ENCODE measurements around the gene RASSF5. TPM values are rescaled to one million over a fixed set of nuclear protein-coding genes. Genes with fewer than 3 reads are reported as not detected.
A peak's percentile ranks its signal among the peaks of the same experiment; 100 is the strongest.
"Not testable (repeated sequence)": the region's sequence is repeated elsewhere in the genome, so short reads cannot be mapped to it uniquely, and the experiment has no call there.

Gene RASSF5
- total RNA-seq, 1 donor from 2014 or later: 0.26 TPM

DNA sequence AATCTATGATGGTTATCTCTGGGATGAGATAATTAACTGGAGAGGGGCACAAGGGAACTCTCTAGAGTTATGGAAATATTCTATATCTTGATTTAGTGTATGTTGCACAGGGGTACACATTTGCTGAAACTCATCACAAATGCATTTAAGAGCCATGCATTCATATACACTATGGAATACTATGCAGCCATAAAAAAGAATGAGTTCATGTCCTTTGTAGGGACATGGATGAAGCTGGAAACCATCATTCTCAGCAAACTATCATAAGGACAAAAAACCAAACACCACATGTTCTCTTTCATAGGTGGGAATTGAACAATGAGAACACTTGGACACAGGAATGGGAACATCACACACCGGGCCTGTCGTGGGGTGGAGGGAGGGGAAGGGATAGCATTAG lies 119.1 kb downstream of the RASSF5 start:
- DNase-seq (ENCODE audit: low read depth, low spot score): not testable (repeated sequence)

DNA sequence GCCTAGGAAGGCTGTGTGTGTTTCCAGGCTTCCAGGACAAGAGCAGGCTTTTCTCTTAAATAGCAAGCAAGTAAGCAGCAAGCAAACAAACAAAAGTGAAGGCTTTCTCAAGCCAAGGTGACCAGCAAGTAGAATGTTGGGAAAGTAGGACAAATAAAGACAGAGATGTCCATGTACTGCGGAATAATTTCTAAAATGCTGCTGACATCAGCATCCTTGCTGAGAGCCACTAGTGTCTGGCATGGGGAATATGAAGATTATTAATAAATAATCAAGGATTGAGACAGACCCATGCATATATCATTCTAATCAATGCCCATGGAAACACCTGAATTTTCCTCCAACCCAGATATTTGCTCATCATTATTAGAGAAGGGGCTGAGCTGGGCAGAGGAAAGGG lies 121.6 kb downstream of the RASSF5 start:
- DNase-seq (ENCODE audit: low read depth, low spot score): no peak

DNA sequence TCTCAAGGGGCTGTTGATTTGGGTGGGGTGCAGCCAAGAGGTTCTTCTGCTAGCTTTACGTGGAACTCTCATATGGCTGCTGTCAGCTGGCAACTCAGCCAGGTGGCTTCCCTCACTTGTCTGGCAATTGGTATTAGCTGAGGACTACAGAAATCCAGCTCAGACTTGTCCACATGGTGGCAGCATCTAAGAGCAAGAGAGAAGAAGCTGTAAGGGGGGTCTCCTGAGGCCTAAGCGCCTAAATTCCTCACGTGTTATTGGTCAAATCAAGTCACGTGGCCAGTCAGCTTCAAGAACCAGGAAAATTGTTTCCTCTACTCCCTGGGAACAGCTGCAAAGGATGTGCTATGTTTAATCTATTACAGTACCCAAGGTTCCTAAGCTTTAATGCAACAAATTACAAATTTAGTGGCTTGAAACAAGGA lies 123.8 kb downstream of the RASSF5 start:
- peak; percentile 57 for DNase-seq (ENCODE audit: low read depth, low spot score)

DNA sequence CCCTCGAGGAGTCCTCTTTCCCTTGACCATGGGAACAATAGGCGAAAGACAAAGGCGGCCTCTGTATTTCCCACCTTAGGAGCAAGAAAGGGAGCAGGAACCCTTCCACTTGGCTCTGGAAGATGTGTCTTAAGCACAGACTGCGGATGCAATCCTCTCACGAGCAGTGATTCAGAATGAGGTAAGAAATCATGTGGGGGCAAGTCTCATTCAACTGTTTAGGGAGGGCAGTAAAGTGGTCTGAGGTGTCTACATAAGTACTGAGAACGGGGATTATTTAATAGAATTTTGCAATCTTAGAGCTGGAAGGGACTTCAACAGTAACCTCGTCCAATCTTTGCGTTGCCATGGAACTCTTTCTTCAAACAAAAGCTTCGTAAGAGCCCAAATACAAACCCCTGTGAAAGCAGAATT lies 126.4 kb downstream of the RASSF5 start:
- DNase-seq (ENCODE audit: low read depth, low spot score): no peak

DNA sequence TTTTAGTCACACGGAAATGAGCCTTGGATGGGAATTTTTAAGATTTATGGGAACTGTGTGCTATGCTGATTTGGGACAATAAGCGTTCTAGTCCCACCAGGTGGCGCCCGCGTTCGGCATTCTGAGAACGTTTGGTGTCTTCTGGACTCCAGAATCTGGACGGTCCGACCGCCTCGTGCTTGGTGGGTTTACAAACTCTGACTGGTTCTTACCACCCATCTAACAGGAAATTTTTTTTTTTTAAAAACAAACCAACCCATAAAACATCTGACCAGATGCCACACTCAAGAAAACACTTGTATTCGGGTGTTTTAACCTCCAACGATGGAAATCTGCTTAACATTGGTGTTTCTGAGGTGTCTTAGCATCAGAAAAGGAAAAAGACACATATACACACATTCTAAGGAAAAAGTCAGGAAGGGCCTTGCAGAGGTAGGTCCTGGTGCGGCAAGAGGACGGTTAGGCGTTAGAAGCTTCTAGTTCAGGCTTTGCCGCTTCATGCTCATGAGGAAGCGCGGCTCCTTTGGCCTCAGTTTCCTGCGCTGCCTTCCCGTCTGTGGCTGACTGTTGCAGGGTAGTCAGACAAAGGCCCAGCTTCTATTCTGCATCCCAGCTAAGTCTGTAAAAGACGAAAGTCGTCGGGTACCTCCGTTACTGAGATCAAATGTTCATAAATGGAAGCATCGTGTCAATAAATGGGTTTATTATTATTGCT lies 127.2 kb downstream of the RASSF5 start:
- DNase-seq (ENCODE audit: low read depth, low spot score): peak; percentile 64

DNA sequence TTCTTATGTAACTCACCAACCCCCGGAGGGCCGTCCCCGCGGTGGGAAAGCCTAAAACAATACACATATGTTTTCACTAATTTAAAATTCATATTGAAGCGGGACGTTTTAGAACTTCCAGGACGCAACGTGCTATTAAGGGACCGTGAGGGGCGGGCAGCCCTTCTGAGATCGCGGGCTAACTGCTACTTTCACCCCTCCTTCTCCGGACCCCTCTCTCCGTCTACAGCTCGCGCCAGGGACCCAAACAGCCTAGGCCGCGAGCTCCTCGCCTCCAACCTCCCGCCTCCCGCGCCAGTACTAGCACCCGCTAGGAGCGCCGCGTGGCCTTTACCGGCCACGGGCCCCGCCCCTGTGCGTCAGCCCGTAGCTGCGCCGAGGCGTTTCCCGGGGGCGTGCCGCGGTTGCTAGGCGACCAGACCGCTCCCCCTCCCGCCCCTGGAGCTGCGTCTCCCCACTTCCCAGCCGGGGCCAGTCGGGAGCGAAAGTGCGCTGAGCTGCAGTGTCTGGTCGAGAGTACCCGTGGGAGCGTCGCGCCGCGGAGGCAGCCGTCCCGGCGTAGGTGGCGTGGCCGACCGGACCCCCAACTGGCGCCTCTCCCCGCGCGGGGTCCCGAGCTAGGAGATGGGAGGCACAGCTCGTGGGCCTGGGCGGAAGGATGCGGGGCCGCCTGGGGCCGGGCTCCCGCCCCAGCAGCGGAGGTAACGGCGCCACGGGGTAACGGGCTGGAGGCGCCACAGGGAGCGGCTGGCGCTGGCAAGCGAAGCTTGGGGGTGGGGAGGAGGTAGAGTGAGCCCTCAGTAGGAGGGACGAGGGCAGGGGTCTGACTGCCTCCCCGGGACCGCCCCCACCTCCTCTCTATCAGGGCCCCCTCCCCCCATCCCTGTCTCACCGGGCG lies 128.0 kb downstream of the RASSF5 start, which contains the start of gene DYRK3:
Gene DYRK3 (plus strand): TSS at position 457 of the 898 bp plus-strand sequence. CDS start 168 bp downstream, at position 625.
- DNase-seq (ENCODE audit: low read depth, low spot score): peak; percentile 68

DNA sequence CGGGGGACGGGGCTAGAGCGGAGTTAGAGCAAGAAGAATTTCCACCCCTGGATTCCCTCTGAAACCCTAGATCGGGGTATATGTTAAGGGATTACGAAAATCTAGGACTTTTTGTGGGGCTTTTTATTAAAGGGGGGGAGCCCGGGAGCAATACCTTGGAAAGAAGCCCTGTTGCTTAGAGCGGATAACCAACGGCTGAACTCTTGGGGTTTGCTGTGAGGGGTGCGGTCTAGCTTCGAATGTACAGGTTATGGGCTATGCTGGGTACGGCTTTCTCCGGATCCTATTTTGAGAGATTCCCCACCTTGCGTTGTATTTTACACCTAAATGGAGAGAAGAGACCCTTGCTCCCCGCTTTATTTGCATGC lies 128.6 kb downstream of the RASSF5 start:
- no peak for DNase-seq (ENCODE audit: low read depth, low spot score)

DNA sequence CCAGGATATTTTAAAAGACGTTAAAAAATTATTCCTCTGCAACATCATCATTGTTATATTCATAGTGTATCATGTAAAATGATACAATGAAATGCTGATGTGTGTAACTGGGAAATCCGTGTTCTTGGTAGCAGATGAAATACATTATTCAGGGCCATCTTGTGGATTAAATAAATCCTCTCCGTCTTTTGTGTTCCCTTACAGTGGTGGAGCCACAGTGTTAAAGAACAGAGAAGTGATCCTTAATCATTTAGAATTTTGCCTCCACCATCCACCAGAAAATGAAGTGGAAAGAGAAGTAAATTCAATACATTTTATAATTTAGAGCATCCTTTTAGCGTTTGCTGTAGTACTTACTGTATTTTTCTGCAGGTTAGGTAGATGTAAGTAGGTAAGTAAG lies 129.3 kb downstream of the RASSF5 start:
- DNase-seq (ENCODE audit: low read depth, low spot score): no peak

DNA sequence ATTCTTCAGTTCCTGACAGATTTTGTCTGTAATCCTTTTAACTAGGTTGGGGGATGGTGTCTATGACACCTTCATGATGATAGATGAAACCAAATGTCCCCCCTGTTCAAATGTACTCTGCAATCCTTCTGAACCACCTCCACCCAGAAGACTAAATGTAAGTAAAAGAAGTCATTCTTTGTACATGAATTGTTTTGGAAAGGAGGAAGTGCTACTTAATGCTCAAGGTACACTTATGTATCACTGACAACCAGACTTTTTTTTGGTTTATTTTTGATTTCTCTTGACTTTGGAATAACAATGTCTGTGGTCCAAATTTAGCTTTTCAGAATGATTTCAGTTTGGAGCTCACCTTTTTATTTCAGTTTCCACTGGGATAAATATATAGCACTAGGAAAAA lies 130.3 kb downstream of the RASSF5 start:
- no peak for DNase-seq (ENCODE audit: low read depth, low spot score)

Other genes starting within 250 kb of the RASSF5 start
- 14.8 and 19.2 TPM in 2 replicates for gene IKBKE, start 37.1 kb upstream of the RASSF5 start, total RNA-seq
- 51.2 and 61.1 TPM in 2 replicates for gene EIF2D, start 104.9 kb downstream of the RASSF5 start, total RNA-seq
- 13.4 and 15.9 TPM in 2 replicates for gene DYRK3, start 128.0 kb downstream of the RASSF5 start, total RNA-seq
- gene MAPKAPK2, start 177.4 kb downstream of the RASSF5 start, total RNA-seq: 40.9 and 44.5 TPM in 2 replicates

Data from pulmonary artery endothelial cell (primary cell).